ENCODE measurements around the gene LGR6.
"Not testable (repeated sequence)": the region's sequence is repeated elsewhere in the genome, so short reads cannot be mapped to it uniquely, and the experiment has no call there.

The LGR6 gene

GRCh38 chr1:202165267-202165941 is 28.2 kb upstream of the LGR6 start:
- no peak overlapping the region for H3K4me2 ChIP-seq (ENCODE audit: low read length)
- H3K27me3 ChIP-seq (ENCODE audit: control insufficient read depth, insufficient read depth, low read length) = no peaks in the 10 kb centered on the region
- no peak overlapping the region for H3K27ac ChIP-seq
- peaks cover 3% of the 10 kb centered on the region for H3K4me1 ChIP-seq
- no peaks in the 10 kb centered on the region for H3K9me3 ChIP-seq (ENCODE audit: control insufficient read depth, low read length)
- H3K9ac ChIP-seq = no peak overlapping the region
- no peaks in the 10 kb centered on the region for H3K79me2 ChIP-seq
- no peak for TF ChIP-seq CTCF (IDR thresholded peaks at IDR 0.05)
- no peak overlapping the region for H3K4me3 ChIP-seq (ENCODE audit: low read depth, low read length)
- H3K36me3 ChIP-seq (ENCODE audit: control insufficient read depth, insufficient read depth, low read length) = no peaks in the 10 kb centered on the region
- no peak overlapping the region for H2AFZ ChIP-seq

GRCh38 chr1:202165942-202166843 is 27.4 kb upstream of the LGR6 start:
- no peak overlapping the region for H3K27ac ChIP-seq
- no peak for TF ChIP-seq CTCF (IDR thresholded peaks at IDR 0.05)
- H3K9me3 ChIP-seq (ENCODE audit: control insufficient read depth, low read length) = no peaks in the 10 kb centered on the region
- H3K4me1 ChIP-seq = peaks cover 3% of the 10 kb centered on the region
- no peak overlapping the region for H3K9ac ChIP-seq
- H2AFZ ChIP-seq = no peak overlapping the region
- no peaks in the 10 kb centered on the region for H3K27me3 ChIP-seq (ENCODE audit: control insufficient read depth, insufficient read depth, low read length)
- no peaks in the 10 kb centered on the region for H3K36me3 ChIP-seq (ENCODE audit: control insufficient read depth, insufficient read depth, low read length)
- H3K4me2 ChIP-seq (ENCODE audit: low read length) = no peak overlapping the region
- no peak overlapping the region for H3K4me3 ChIP-seq (ENCODE audit: low read depth, low read length)
- H3K79me2 ChIP-seq = no peaks in the 10 kb centered on the region

GRCh38 chr1:202167054-202167453 is 26.5 kb upstream of the LGR6 start:
- not testable (repeated sequence) for H3K4me3 ChIP-seq (ENCODE audit: low read depth, low read length); H3K79me2 ChIP-seq; H2AFZ ChIP-seq; H3K36me3 ChIP-seq (ENCODE audit: control insufficient read depth, insufficient read depth, low read length); H3K4me1 ChIP-seq; H3K9ac ChIP-seq; H3K27me3 ChIP-seq (ENCODE audit: control insufficient read depth, insufficient read depth, low read length); H3K9me3 ChIP-seq (ENCODE audit: control insufficient read depth, low read length); H3K27ac ChIP-seq; H3K4me2 ChIP-seq (ENCODE audit: low read length)

- Histone ChIP-seq H3K79me2 (no peaks in the 10 kb centered on the region), H3K4me2 (ENCODE audit: low read length) (no peak overlapping the region), H2AFZ (no peak overlapping the region), H3K9me3 (ENCODE audit: control insufficient read depth, low read length) (no peaks in the 10 kb centered on the region), H3K27ac (no peak overlapping the region), H3K9ac (no peak overlapping the region), H3K27me3 (ENCODE audit: control insufficient read depth, insufficient read depth, low read length) (no peaks in the 10 kb centered on the region), H3K4me1 (no peaks in the 10 kb centered on the region), H3K4me3 (ENCODE audit: low read depth, low read length) (no peak overlapping the region), H3K36me3 (ENCODE audit: control insufficient read depth, insufficient read depth, low read length) (no peaks in the 10 kb centered on the region)
- no peak for TF ChIP-seq CTCF (IDR thresholded peaks at IDR 0.05)
These were observed 25.7 kb upstream of the LGR6 start for GRCh38 chr1:202167708-202168415.

GRCh38 chr1:202168861-202169260 is 24.7 kb upstream of the LGR6 start:
- Histone ChIP-seq H3K27ac (no peak overlapping the region), H3K4me1 (no peaks in the 10 kb centered on the region), H2AFZ (no peak overlapping the region), H3K27me3 (ENCODE audit: control insufficient read depth, insufficient read depth, low read length) (no peaks in the 10 kb centered on the region), H3K4me2 (ENCODE audit: low read length) (no peak overlapping the region), H3K4me3 (ENCODE audit: low read depth, low read length) (no peak overlapping the region), H3K79me2 (no peaks in the 10 kb centered on the region), H3K9ac (no peak overlapping the region), H3K9me3 (ENCODE audit: control insufficient read depth, low read length) (no peaks in the 10 kb centered on the region), H3K36me3 (ENCODE audit: control insufficient read depth, insufficient read depth, low read length) (no peaks in the 10 kb centered on the region)
- no peak for TF ChIP-seq CTCF (IDR thresholded peaks at IDR 0.05)
